Ishikawa (cell line): ENCODE results near the gene KREMEN1.

ENCODE experiments used
- CREB1 ChIP-seq: IDR thresholded peaks from 2 replicates; pipeline ENCODE4 v1.6.1; 2012; ENCODE audit warnings: low read depth
- NFIC ChIP-seq: IDR thresholded peaks from 2 replicates; pipeline ENCODE4 v1.6.1; 2012
- REST ChIP-seq: IDR thresholded peaks from 2 replicates; pipeline ENCODE4 v1.6.1; 2012; ENCODE audit warnings: low read depth, mild to moderate bottlenecking

GRCh38 chr22:29072193-29072978 is 449 bp upstream of the KREMEN1 start:
- TF ChIP-seq NFIC (no peak), CREB1 (no peak), REST (no peak)
